ENCODE data around the gene CFAP99.

- TF ChIP-seq POLR2A (IDR thresholded peaks at IDR 0.05) (no peak), CTCF (IDR thresholded peaks at IDR 0.05) (no peak)
Measured at GRCh38 chr4:2446656-2447564, 28.2 kb downstream of the CFAP99 start.
